GM19397 (cell line): ENCODE measurements around the gene ASH1L.
"Not testable (repeated sequence)": the region's sequence is repeated elsewhere in the genome, so short reads cannot be mapped to it uniquely, and the experiment has no call there.

Experiments used
- ATAC-seq: cut with Tn5 transposase; IDR thresholded peaks from one replicate; pipeline ENCODE4 v1.9.1; 2021; ENCODE audit warnings: mild to moderate bottlenecking, moderate library complexity; ENCODE audit not compliant: unreplicated experiment

The ASH1L gene

DNA sequence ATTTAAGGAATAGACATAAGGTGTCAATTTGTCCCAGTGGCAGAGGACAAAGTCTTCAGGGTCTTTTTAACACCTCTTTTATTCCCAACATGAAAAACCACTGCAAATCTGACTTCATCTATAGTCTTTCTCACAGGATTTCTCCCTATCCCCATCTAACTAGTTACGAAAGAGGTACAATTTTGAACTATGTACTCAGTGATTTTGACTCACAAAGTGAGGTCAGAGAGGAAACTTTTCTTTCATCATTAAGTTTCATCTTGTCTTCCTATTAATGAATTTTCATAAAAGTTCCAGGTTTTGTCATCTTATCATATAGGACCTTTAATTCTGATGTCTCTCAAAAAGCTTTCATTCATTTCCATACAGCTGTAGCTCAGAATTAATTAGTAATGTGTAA lies 63.3 kb downstream of the ASH1L start:
- ATAC-seq, result no peak

DNA sequence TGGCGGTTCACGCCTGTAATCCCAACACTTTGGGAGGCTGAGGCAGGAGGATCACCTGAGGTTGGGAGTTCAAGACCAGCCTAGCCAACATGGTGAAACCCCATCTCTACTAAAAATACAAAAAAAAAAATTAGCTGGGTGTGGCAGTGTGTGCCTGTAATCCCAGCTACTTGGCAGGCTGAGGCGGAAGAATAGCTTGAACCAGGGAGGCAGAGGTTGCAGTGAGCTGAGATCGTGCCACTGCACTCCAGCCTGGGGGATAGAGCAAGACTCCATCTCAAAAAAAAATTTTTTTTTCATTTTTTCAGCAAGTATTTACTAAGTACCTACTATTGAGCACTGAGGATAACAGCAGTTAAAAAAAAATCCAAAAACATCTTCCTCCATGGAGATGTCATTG lies 69.0 kb downstream of the ASH1L start:
- ATAC-seq, result not testable (repeated sequence)

DNA sequence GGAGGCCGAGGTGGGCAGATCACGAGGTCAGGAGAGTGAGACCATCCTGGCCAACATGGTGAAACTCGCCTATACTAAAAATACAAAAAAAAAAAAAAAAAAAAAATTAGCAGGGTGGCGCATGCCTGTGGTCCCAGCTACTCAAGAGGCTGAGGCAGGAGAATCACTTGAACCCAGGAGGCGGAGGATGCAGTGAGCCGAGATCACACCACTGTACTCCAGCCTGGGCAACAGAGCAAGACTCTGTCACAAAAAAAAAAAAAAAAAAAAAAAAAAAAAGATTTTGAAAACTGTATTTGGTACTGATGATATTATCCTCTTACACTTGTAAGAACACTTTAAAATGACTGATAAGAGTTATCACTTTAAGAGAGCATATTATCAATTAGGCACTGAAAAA lies 74.2 kb downstream of the ASH1L start:
- not testable (repeated sequence) for ATAC-seq

DNA sequence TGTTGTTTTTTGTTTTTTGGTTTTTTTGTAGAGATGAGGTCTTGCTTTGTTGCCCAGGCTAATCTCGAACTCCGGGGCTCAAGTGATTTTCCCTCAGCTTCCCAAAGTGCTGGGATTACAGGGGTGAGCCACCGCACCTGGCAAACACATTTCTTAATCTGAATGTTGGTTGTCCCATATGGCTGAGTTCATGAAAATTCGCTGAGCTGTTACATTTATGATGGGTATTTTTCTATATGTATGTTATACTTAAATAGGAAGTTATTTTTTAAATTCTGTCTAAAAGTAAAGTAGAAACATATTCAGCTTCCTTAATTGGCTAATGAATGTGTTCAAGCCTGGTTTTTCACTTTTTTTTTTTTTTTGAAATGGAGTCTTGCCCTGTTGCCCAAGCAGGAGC lies 75.1 kb downstream of the ASH1L start:
- no peak for ATAC-seq

DNA sequence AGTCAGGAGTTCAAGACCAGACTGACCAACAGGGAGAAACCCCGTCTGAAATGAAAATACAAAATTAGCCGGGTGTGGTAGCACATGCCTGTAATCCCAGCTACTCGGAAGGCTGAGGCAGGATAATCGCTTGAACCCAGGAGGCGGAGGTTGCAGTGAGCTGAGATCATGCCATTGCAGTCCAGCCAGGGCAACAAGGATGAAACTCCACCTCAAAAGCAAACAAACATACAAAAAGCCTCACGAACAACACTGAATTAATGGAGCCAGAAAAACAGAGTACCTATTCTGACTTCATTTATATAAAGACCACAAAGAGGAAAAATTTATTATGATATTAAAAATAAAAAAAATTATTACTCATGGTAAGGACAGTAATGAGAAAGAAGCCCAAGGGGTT lies 75.7 kb downstream of the ASH1L start:
- not testable (repeated sequence) for ATAC-seq

DNA sequence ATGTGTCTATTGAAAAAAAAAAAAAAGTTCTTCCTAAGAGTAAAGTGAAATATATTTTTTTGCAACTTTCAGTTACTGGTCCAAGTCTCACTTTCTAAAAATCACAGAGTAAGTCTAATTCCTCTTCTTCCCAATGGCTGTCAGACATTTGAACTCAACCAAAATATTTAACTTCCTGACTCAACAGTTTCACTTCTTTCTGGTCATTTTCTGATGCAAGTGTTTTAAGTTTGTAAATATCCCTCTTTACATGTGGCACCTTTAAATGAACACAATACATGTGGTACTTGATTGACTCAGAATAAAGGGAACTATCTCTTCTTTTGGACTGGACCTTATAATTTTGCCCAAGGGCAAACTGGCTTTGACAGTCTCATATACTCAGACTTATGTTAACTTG lies 76.7 kb downstream of the ASH1L start:
- ATAC-seq, result no peak

DNA sequence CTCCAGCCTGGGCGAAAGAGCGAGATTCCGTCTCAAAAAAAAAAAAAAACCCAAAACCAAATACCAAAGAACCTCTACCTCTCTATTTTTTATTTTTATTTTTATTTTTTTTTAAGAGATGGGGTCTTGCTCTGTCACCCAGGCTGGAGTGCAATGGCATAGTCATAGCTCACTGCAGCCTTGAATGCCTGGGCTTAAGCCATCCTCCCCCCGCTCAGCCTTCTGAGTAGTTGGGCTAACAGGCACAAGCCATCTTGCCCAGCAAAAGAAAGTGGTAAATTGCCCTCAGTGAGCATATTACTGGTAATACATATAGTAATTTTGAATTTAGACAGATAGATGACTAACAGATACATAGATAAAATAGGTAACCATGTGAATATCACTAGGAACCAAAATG lies 77.4 kb downstream of the ASH1L start:
- ATAC-seq, result no peak

DNA sequence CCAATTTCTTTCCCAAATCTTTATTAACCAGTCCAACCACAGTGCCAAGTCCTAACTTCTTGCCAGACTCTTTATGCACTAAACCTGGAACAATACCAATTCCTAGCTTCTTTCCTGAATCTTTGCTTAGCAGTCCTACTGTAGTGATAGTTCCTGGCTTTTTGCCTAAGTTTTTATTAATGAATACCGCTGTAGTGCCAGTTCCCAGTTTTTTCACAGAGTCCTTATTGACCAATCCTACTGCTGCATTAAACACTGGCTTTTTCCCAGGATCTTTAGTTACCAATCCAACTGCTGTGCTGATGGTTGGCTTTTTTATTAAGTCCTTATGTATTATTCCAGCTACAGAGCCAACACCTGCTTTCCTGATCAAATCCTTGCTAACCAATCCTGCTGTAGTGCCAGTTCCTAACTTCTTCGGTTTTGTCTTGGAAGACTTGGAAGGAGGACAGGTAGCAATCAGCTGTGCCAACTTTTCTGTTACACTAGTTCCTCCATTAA lies 80.8 kb downstream of the ASH1L start:
- no peak for ATAC-seq

DNA sequence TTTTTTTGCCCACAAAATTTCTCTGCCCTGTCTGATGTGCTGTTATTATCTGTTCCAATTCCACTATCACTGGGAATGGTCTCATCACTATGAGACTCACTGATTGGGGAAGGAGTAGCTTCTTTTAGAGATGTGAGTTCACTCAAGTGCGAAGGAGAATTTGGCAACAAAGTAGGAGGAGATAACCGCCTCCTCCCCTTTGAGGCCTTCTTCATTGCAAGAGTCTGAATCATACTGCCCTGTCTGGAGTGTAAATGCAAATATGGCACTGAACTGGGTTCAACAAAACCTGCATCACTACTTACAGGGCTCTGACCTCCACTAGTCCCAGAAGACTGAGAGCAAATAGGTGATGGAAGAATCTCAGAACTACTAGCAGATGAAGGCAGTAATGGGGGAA lies 83.4 kb downstream of the ASH1L start:
- ATAC-seq, result no peak

DNA sequence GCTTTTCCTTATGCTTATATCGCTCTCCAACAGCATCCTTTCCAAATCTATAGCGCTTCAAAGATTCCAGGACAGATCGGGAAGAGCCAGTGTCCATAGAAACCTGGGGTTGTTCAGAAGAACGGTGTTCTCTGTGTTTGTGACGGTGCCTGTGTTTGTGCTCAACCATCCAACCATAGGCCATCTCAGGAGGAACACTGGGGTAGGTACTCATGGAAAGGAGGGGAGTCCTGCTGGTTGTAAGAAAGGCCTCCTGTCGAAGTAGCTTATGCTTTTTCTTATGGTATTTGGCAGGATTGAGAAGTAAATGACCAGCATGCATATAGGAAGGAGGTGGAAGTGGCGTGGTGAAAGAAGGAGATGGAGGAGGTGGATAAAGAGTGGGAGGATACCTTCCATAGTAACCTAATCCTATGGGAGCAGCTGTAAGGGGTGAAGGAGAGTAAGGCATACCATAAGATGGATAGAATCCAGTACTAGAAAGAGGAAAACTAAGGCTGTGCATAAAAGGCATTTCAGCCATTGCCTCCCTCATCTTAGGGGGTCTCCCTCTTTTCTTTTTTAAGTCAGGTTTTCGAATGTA lies 84.2 kb downstream of the ASH1L start:
- ATAC-seq, result no peak

DNA sequence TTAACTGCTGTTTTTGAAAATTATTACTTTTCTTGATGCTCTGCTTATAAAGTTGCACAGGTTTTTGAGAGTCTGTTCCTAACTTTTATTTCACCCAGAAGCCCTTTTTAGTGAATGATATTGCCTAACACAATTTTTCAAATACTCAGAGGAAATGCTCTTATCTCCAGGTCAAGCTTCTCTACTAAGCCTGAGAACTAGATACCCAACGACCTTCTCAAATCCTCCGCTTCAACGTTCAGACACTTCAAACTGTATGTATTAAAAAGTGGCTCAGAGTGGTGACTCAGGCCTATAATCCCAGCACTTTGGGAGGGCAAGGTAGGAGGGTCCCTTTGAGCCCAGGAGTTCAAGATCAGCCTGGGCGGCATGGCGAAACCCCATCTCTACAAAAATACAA lies 88.5 kb downstream of the ASH1L start:
- no peak for ATAC-seq

DNA sequence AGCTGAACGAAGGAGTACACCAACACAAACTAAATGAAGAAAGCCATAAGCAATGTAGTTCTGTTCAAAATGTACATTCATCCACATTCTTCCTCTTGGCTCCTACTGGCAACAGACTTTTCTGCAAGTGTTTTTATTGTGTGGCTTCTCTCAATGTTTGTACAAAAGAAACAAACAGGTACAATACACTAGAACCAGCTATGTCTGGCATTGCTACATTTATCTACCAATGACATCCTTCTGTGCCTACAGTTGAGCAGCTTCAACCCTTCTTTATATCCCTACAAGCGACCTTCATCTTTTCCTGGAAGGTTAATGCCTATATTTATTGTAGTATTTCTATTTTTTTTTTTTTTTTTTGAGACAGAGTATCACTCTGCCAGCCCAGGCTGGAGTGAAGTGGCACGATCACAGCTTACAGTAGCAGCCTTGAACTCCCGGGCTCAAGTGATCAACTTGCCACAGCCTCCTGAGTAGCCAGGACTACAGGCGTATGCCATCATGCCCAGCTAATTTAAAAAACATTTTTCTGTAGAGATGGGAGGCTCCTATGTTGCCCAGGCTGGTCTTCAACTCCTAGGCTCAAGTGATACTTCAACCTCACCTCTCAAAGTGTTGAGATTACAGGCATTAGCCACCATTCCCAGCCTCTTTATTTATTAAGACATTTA lies 89.3 kb downstream of the ASH1L start:
- ATAC-seq, result no peak

DNA sequence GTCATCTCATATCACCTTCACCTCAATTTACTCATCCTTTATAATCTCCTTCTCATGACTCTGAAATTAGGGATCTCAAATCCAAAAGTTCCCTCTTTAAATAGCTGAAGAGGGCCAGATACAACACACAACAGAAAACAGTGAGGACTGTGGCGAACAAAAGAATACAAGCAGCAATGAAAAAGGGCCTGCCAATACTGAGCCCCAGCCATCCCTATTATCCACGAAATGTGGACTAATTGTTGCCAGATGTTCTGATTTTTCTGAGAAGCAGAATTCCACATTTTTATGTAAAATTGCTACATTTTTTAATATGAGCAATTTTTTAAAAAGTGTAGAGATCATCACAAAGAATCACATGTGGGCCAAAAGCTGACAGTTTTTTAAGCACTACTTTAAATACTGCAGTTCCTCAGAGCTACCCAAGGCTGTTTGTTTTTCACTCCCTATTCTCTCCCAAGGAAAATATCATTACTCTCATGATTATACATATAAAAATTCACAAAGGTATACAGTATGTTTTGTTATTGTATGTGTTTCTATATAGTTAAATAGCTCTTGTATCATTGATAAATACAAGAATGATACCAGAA lies 90.0 kb downstream of the ASH1L start:
- no peak for ATAC-seq

DNA sequence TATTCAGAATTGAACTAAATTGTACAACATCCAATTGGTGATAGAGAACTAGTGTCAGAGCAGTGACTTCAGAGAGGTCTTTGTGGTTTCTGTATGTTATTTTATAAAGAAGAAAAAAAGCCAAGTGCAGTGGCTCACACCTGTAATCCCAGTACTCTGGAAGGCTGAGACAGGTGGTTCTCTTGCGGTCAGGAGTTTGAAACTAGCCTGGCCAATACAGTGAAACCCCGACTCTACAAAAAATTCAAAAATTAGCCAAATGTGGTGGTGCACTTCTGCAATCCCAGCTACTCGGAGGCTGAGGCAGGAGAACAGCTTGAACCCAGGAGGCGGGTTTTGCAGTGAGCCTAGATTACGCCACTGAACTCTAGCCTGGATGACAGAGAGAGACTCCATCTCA lies 90.7 kb downstream of the ASH1L start:
- ATAC-seq, result no peak

DNA sequence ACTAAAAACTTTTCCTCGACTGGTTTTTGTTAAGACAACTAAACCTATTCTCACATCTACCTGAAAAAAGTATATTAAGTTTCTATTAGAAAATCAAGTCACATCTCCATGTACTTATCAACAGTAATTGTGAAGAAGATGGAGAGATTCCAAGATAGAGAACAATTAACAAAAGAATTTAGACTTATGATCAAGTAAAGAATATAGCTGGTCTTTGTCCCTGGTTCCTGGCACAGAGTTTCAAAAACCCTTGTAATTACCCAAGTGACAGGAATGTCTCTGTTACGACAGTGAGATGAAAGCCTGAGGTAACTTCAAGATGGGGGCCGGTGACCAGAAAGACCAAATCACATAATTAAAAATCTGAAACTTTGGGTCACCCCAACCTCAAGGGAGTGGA lies 91.6 kb downstream of the ASH1L start:
- no peak for ATAC-seq

DNA sequence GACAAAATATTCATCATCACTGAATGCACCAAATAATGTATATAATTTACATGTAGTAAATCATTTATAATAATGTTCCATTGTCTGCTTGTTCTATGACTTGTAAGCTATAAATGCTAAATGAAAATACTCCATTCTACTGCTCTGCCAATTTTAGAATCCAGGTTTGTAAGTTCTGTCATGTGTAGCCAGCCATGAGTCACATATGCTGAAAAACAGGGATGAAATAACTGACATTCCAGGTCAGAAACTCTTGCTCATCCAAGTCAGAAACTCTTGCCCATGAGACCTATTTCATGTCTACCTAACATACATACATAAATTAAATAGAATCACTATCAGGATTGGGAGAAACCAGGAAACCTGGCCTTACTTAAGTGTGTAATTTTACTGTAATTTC lies 95.6 kb downstream of the ASH1L start:
- ATAC-seq, result no peak

DNA sequence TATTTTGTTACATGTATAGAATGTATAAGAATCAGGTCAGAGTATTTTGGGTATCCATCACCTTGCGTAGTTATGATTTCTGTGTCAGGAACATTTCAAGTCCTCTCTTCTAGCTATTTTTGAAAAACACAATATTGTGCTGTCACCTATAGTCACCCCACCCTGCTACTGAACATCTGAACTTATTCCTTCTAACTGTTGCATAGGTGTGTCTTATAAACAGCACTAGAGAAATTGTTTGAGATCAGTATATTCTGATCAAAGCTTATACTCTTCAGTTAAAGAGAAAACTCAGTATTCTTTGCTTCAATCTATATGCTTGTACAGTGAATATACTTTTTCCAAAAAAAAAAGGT lies 96.0 kb downstream of the ASH1L start:
- ATAC-seq, result no peak

DNA sequence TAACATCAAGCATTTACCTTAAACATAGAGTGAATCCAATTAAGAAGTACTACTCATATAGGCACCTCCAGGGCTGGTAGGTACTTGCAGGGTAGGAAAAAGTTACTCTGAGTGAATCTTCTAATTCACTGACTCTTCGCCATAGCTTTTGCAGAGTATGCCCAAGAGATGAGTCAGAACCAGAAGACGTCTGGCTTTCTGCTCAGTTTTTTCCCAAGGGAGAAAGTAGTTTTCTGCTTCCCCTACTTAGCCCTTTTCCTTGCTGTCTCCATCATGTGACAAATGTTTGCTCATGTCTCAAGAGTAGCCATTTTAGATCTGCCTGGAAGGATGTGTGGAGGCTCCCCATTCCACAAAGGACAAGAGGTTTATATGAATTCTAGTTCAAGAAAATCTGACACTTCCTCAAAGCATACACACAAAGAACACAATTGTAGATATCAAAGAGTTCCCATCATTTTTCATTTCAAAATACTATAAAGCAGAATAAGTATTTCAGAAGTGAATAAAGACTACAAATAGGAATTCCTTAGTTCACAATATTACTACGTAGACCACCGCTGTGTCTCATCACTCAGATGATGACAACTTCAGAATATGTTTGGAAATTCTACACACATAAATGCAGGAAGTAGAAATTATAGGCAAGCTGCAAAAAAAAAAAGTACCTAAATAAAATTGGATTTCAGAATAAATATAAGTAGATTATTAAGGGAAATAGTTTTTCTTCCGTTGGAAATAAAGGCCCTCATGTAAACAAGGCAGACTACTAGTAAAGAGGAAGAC lies 98.5 kb downstream of the ASH1L start:
- no peak for ATAC-seq

DNA sequence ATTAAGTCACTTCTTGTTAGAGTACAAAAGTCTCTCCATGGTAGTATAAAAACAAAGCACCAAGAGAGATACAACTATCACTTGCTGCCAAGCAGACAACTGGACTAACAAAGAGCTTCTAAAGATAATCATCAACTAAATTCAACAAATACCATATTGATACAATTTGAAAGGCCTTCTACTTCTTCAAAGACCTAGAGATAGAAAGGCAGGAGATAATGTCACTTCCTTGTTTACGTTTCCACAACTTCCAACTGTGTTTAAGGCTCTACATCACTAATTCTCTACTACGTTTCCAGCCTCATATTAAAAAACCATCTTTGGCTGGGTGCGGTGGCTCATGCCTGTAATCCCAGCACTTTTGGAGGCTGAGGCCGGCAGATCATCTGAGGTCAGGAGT lies 104.5 kb downstream of the ASH1L start:
- no peak for ATAC-seq

DNA sequence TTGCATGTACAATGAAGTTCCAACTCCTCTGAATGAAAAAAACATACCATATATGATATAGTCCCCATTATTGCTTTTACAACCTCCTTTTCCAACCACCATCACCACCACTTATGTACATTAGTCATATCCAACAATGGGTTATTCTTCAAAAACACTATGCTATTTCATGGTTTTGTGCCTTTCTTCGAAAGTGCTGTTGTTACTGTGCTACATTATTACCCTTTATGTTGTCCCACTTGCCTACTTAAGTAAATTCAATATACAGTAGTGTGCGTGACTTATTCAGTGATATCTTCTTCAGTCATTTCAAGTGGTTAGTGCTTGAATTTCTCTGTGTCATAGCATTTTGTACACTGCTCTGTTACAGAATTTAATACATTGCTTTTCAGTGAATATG lies 105.3 kb downstream of the ASH1L start:
- ATAC-seq, result no peak

DNA sequence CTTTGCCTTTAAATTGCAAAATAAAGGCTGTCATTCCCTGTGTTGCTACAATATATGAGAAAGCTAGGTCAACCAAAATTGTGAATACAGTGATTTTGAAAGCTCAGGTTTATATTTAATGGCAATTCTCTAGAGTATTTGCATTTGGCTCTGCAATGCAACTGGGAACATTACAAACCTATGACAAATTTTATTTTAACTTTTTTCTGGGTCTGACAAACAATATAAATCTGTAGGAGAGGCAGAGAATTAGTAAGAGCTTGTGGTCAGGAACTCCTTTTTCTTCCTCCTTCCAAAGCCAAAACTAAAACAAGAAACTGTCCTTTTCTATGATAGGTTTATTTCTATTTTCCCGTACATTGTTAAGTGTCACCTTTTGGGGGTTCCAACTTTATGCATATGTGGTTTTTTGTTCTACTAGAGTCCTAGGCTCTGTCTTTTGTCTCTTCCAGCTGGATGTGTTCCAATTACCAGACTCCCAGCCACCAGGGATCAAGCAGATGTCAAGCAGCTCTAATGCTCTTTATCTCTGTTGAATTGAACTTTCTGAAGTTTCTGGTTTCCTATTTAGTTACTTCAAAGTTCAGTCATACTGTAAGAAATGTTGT lies 106.9 kb downstream of the ASH1L start:
- ATAC-seq, result no peak
